NCI-H128 (cell line): Measurements from ENCODE around the gene RITA1.
"Not testable (repeated sequence)": the region's sequence is repeated elsewhere in the genome, so short reads cannot be mapped to it uniquely, and the experiment has no call there.

ENCODE experiments used
- DNase-seq: peaks from one replicate; lab custom pipeline; 2025; ENCODE audit not compliant: unreplicated experiment; lab: John Stamatoyannopoulos, UW

RITA1 gene, protein sequence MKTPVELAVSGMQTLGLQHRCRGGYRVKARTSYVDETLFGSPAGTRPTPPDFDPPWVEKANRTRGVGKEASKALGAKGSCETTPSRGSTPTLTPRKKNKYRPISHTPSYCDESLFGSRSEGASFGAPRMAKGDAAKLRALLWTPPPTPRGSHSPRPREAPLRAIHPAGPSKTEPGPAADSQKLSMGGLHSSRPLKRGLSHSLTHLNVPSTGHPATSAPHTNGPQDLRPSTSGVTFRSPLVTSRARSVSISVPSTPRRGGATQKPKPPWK

DNA sequence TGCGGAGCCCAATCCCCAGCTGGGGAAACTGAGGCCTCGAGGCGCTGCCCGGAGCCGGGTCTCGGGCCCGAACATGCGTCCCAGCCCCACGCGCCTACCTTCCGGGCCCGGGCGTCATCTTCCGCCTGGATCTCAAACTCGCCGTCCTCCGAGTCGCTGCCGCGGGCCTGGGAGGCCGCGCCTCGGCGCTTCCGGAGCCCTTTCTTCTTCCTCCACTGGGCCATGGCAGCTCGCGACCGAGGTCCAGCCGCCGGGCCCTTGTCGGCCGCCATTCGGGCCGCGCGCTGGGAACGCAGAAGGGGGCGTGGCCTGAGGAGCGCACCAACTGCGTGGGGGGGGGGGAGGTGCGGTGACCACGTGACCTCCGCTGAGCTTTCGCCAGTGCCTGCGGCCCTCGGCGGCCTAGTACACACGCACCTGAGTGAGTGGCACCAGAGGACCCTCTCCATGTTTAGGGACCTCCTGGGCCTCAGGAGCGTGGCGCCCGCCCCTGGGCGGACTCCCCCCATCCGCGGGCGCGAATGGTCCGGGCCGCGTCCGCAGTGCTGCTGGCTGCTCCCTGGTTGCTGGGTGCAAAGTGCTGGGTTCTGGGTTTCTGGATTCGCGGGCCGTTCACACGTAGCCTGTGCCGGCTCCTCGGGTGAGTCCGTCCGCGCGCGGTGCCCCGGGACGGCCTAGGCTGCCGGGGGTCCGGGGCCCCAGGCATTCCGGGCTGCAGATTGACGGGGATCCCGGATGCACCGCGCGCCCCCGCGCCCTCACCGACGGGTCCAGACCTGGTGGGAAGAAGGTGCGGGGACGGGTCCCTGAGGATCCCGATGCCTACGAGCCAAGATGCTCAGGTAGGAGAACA, at the start of gene RITA1, which contains the start of gene DDX54:
Gene RITA1 (plus strand): TSS at position 542 of the 853 bp plus-strand sequence. CDS start 1,026 bp downstream, outside the sequence.
Gene DDX54 (minus strand): TSS at position 299 of the 853 bp plus-strand sequence. CDS start 27 bp downstream, at position 272.
- peak; percentile 47 for DNase-seq

DNA sequence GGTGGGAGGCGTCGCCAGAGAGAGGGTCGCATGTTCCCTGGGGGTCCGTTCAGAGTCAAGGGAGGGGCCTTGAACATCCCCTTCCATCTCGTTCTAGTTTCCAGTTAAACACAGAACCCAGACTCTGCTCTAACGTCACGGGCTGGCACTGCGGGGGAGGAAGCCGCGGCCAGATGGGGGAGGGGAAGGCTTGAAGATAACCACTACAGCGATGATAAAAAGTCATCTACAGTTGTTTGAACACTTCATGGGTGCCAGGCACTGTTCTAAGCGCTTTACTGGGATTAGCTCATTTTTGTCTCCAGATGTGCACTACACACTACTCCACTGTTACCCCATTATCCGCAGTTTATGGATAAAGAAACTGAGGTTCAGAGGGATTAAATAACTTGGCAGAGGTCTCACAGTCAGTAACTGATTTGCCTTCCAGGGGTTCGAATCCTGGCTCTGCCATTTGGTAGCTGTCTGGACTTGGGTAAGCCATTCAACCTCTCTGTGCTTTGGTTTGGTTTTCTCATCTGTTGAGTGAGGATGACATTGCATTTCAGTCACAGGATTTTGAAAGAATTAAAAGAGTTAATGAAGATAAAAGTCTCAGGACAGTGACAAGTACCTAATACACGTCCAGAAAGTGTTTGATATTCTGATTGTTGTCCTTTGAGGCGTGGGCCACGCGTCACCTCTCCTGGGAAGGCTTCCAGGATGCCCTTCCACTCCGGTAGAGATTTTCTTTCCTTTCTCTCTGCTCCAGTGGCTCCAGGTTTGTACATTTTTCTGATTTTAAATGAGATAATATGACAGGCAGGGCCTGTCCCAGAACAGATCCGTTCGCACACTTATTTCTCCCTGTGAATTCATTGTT, 49.2 kb upstream of the RITA1 start:
- no peak for DNase-seq

DNA sequence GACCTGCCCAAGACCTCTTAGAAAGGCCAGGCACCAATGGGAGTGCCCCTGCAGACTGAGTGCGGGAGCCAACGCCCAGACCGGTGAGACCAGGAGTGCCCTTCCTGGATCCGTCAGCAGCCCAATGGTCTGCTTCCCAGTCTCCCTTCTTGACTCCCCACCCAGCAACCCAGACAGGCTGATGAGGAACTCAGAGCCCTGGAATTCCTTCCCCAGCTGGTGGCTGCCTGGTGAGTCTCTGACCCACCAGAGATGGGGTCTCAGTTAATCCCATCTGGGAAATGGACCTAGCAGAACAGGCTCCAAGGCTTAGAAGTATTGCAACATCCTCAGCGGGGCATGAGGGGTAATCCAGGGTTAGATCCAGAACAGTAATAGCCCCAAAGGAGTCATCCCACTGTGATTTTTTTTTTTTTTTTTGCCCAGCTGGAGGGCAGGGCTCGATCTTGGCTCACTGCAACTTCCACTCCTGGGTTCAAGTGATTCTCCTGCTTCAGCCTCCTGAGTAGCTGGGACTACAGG, 48.5 kb upstream of the RITA1 start:
- DNase-seq, result no peak

DNA sequence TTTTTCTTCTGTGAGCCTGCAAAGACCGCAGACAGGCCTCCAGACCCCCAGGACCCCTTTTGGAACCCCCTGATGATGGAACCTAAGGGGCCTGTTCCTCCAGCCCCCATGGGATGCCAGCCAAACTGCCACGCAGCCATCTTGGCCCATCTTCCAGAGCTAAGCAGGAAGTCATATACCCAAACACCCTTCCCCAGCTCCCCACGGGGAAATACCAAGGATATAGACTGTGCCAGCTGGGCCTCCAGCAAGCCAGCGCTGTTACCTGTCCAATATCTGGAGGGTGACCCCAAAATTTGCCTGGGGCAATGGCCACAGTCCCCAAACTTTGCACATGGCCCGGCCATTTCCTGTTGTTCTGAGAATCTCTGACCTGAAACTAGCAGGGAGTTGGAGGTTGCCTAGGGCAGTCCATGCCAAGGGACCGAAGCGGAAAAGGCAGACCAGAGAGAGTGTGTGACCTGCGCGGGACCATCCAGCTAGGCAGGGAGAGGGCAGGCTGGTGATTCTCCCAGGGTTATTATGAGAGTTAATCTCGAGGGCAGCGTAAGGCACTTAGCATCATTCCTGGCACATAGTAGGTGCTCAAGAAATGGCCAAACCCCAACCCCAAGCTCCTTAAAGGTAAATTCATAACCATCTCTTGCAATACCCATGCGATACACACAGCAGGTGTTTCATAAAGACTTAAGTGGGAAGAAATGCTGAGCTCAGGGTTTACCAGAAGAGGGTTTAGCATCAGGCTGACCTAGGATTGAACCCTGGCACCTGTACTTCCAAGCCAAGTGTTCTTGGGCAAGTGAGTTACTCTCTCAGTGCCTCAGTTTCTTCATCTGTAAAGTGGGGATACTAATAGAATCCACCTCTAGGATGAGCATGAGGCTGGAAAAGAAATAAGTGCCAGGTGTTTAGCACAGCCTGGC, 47.4 kb upstream of the RITA1 start:
- DNase-seq, result no peak

DNA sequence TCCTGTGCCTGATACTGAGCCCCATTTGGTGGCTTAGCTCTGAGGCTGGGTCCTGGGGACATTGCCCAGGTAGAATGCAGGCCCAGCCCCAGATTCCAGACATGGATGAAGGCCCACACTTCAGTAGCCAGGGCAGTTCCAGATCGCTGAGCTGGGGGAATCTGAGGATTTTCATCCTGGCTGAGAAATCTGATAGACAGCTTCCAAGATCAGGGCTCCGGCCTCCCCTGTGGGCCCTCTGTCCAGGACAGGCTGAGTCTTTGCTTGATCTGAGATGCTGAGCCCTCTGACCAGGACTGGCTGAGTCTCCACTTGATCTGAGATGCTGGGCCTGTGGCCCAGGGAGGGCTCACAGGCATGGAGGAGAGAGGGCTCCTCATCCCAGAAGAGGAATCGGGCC, 46.7 kb upstream of the RITA1 start:
- DNase-seq, result no peak

DNA sequence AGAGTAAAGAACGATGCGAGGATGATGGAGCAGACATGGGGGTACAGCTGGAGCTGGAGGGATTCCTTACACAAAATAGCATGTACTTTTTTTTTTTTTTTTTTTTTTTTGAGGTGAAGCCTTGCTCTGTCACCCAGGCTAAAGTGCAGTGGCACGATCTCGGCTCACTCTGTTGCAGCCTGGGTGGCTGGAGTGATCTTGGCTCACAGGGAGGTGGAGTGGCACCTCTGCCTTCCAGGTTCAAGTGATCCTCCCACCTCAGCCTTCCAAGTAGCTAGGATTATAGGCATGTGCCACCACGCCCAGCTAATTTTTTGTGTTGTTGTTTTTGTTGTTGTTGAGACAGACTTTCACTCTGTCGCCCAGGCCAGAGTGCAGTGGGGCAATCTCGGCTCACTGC, 44.8 kb upstream of the RITA1 start:
- DNase-seq, result no peak

DNA sequence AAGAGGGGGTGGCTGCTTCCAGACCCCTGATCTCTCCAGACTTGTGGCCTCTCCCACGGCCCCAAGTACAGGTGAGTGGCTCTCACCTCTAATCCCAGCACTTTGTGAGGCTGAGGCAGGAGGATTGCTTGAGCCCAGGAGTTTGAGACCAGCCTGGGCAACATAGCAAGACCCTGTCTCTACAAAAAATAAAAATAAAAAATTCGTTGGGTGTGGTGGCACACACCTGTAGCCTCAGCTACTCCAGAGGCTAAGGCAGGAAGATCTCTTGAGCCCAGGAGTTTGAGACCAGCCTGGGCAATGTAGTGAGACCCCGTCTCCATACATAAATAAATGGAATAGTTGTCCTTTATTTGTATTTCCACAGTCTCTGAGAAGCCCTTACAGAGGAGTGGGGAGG, 43.8 kb upstream of the RITA1 start:
- DNase-seq, result not testable (repeated sequence)

DNA sequence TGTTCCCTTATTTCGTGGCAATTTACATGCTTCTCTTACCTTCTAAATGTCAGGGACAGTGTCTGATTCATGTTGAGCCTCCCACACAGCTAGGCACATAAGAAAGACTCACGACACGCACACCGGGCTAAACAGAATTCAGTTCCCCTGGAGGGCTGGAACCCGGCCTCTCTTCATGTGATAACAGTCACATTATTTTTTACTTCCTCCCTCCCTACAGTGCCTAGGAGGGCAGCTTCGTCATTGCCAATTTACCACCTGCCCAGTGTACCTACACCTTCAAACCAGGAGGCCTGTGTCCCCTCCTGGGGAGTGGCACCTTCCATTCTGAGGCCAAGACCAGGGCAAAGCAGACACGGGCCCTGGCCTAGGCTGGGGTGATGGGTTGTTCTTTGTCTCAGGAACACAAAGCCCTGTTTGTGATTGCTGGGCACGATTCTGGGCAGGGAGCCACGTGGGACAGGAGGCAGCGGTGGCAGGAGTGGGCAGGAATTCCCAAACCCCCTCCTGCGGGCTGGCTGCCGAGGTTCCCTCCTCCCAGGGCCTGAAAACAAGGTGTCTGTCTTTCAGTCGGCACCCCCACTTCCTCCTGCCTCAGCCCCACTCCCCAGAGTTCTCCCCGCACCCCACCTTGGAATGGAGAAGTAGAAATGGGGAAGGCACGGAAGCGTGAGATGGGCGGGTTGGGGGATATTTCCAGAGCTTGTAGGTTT, 43.2 kb upstream of the RITA1 start:
- DNase-seq, result no peak

DNA sequence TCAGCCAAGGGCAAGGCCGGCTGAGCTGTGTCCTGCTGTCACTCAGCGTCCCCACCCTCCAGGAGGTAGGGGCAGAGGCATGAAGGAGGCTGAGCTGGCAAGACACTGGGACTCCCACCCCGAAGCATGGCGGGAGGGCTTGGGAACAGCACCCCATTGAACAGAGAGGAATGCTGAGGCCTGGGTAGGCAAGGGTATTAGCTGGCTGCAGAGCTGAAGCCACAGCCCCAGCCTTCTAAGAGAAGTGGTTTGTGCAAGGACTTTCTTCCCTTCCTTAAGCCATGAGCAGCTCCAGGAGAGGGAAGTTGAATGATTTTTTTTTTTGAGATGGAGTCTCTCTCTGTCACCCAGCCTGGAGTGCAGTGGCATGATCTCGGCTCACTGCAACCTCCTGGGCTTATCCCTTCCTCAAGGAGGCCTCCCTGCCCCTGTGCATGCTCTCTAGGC, 42.6 kb upstream of the RITA1 start:
- DNase-seq, result no peak

DNA sequence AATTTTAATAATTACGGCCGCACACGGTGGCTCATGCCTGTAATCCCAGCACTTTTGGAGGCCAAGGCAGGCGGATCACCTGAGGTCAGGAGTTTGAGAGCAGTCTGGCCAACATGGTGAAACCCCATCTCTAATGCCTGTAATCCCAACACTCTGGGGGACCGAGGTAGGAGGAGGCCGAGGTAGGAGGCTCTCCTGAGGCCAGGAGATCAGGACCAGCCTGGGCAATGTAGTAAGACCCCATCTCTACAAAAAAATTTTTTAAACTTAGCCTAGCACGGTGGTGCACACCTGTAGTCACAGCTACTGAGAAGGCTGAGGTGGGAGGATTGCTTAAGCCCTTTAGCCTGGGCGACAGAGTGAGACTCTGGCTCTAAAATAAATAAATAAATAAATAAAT, 41.6 kb upstream of the RITA1 start:
- no peak for DNase-seq

DNA sequence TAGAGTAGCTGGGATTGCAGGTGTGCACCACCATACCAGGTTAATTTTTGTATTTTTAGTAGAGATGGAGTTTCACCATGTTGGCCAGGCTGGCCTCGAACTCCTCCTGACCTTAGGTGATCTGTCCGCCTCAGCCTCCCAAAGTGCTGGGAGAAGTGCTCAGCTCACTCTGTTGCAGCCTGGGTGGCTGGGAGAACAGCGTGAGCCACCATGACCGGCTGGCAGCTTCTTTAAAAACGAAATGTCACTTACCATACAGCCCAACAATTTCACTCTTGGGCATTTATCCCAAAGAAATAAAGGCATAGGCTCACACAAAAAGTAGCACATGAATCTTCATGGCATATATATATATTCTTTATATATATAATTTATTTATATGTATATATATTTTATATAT, 40.7 kb upstream of the RITA1 start:
- no peak for DNase-seq

DNA sequence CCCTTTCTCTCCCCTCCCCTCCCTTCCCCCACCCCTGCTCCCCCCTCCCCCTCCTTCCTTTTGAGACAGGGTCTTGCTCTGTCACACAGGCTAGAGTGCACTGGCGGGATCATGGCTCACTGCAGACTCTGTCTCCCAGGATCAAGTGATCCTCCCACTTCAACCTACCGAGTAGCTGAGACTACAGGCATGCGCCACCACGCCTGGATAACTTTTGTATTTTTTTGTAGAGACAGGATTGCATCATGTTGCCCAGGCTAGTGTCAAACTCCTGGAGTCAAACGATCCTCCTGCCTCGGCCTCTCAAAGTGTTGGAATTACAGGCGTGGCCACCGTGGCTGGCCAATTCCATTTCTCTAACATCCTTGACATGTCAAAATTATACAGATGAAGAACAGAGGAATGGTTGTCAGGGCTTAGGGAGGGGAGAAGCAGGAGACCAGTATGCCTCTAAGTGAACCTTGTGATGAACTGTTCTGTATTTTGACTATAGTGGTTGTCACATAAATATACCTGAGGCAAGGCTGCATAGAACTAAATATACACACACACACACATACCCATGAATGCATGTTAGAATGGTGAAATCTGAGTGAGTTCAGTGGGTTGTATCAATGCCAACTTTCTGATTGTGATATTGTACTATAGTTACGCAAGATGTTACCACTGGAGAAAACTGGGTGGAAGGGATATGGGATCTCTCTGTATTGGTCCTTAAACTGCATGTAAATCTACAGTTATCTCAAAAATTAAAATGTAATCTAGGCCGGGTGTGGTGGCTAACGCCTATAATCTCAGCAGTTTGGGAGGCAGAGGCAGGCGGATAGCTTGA, 39.6 kb upstream of the RITA1 start:
- no peak for DNase-seq

DNA sequence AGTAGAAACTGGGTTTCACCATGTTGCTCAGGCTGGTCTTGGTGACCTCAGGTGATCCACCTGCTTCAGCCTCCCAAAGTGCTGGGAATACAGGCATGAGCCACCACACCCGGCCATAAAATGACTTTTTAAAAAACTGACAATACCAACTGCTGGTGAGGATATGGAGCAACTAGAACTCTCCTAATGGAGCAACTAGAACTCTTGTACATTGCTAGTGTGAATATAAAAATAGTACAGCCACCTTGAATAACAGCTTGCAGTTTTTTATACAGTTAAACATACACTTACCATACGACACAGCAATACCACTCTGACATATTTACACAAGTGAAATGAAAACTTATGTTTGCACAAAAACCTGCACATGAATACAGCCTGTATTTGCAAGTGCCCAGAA, 38.5 kb upstream of the RITA1 start:
- DNase-seq, result no peak

DNA sequence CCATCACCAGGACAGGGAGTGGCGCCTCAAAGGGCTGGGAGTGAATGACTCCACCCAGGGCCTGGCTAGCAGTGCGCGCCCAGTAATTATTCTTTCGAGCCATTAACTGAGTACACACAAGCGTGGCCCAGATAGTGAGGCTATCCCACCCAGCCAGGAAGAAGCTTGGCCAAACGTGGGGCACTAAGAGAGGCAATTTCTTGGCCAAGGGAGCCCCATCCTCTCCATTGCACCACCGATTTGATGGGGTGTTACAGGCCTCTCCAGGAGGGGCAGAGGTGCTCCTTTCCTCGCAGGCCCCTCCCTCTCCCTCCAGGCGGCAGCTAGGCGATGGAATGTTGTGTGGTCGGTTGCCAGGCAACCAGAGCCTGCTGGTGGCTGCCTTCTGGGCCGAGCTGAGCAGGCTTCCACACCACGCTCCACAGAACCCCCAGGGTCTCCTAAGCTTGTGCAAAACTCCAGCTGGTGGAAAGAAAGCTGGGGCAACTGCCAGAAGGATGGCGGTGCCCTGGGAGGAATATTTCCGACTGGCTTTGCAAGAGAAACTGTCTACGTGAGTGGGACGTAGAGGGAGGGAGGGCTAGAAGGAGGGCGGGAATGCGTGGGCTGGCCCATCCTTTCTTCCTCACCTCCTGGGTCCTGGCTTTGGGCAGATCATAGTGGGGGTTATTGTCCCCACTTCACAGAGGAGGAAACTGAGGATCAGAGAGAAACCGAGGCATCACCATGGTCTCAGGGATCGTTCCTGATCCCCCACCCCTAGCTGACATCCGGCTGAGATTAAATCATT, 36.0 kb upstream of the RITA1 start, which contains the start of gene CFAP73:
Gene CFAP73 (plus strand): TSS at position 364 of the 790 bp plus-strand sequence. CDS start 134 bp downstream, at position 498.
- DNase-seq, result no peak

DNA sequence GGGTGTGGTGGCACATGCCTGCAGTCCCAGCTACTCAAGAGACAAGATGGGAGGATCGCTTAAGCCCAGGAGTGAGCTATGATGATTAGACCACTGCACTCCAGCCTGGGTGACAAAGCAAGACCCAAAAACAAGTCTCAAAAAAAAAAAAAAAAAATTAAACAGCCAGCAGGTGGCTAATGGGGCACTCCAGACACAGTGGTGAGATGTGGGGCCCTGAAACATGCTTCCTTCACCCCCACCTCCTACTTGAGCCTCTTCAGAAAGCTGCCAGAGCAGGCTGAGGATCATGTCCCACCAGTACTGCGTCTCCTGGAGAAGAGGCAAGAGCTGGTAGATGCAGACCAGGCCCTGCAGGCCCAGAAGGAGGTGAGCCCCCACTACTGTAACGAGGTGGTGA, 33.9 kb upstream of the RITA1 start:
- no peak for DNase-seq

DNA sequence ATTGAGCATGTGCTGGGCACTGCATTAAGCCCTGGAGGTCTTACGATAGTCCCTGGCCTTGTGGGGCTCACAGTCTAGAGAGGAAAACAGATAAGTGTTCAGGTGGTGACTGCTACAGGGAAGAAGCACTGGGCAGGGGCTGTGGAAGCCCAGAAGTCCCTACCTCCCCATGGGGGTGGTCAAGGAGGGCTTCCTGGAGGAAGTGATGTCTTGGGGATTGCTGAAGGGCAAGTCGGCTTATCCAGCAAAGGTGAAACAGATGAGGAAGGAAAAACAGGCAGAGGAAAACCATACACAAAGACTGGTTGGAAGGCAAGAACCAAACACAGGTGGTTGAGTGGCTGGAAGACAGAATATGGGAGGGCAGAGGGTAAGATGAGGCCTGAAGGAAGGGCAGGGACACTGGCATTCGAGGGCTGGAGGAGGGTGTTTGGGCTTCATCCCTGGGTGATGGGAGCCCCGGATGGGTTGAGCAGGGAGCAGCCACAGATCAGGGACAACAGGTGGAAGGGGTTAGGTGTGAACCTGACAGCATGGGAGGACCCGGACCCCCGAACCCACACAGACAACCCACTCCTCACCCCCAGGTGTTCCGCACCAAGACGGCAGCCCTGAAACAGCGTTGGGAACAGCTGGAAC, 33.2 kb upstream of the RITA1 start:
- no peak for DNase-seq
